HEK293 (cell line): Measurements from ENCODE around the gene PIK3R4.

Source experiments
- AEBP2 ChIP-seq: fragments of 450-650 bp; formaldehyde crosslinking; IDR thresholded peaks from 2 replicates; pipeline ENCODE4 v1.5.1; 2016; ENCODE audit warnings: missing biosample characterization, missing genetic modification characterization, borderline replicate concordance
- BCL11B ChIP-seq: fragments of 450-650 bp; formaldehyde crosslinking; IDR thresholded peaks from 2 replicates; pipeline ENCODE4 v1.5.1; 2016; ENCODE audit warnings: low read depth, missing biosample characterization, missing genetic modification characterization
- HOXA7 ChIP-seq: sonication (generic); formaldehyde crosslinking; IDR thresholded peaks from 2 replicates; pipeline ENCODE4 v1.8.1; 2022; ENCODE audit warnings: missing genetic modification reagents, borderline replicate concordance
- KLF7 ChIP-seq: fragments of 450-650 bp; formaldehyde crosslinking; IDR thresholded peaks from 2 replicates; pipeline ENCODE4 v1.5.1; 2016; ENCODE audit warnings: missing biosample characterization, missing genetic modification characterization, borderline replicate concordance
- KLF8 ChIP-seq: fragments of 450-650 bp; formaldehyde crosslinking; IDR thresholded peaks from 2 replicates; pipeline ENCODE4 v1.5.1; 2016; ENCODE audit warnings: missing biosample characterization, missing genetic modification characterization
- MEIS1 ChIP-seq: sonication (generic); formaldehyde crosslinking; IDR thresholded peaks from 2 replicates; pipeline ENCODE4 v1.8.1; 2022; ENCODE audit warnings: missing genetic modification reagents, mild to moderate bottlenecking, borderline replicate concordance
- ZBTB17 ChIP-seq: fragments of 450-650 bp; formaldehyde crosslinking; IDR thresholded peaks from 2 replicates; pipeline ENCODE4 v1.5.1; 2016; ENCODE audit warnings: missing biosample characterization, missing genetic modification characterization
- ZBTB21 ChIP-seq: fragments of 450-650 bp; formaldehyde crosslinking; IDR thresholded peaks from 2 replicates; pipeline ENCODE4 v1.5.1; 2017; ENCODE audit warnings: missing biosample characterization, missing genetic modification characterization
- ZBTB49 ChIP-seq: fragments of 450-650 bp; formaldehyde crosslinking; IDR thresholded peaks from 2 replicates; pipeline ENCODE4 v1.5.1; 2016; ENCODE audit warnings: missing biosample characterization, missing genetic modification characterization, low read depth
- ZBTB8A ChIP-seq: fragments of 450-650 bp; formaldehyde crosslinking; IDR thresholded peaks from 2 replicates; pipeline ENCODE4 v1.5.1; 2016; ENCODE audit warnings: missing biosample characterization, missing genetic modification characterization
- ZFP69B ChIP-seq: fragments of 450-650 bp; formaldehyde crosslinking; IDR thresholded peaks from 2 replicates; pipeline ENCODE4 v1.5.1; 2016; ENCODE audit warnings: missing biosample characterization, missing genetic modification characterization
- ZIC2 ChIP-seq: fragments of 450-650 bp; formaldehyde crosslinking; IDR thresholded peaks from 2 replicates; pipeline ENCODE4 v1.5.1; 2016; ENCODE audit warnings: missing biosample characterization, missing genetic modification characterization
- ZNF138 ChIP-seq: fragments of 450-650 bp; formaldehyde crosslinking; IDR thresholded peaks from 2 replicates; pipeline ENCODE4 v1.5.1; 2016; ENCODE audit warnings: missing biosample characterization, missing genetic modification characterization, borderline replicate concordance
- ZNF148 ChIP-seq: fragments of 450-650 bp; formaldehyde crosslinking; IDR thresholded peaks from 2 replicates; pipeline ENCODE4 v1.5.0; 2017; ENCODE audit warnings: missing biosample characterization, missing genetic modification characterization, borderline replicate concordance
- ZNF214 ChIP-seq: fragments of 450-650 bp; formaldehyde crosslinking; IDR thresholded peaks from 2 replicates; pipeline ENCODE4 v1.5.1; 2017; ENCODE audit warnings: missing biosample characterization, mild to moderate bottlenecking, missing genetic modification characterization, borderline replicate concordance
- ZNF23 ChIP-seq: fragments of 450-650 bp; formaldehyde crosslinking; IDR thresholded peaks from 2 replicates; pipeline ENCODE4 v1.5.1; 2016; ENCODE audit warnings: missing biosample characterization, missing genetic modification characterization, borderline replicate concordance
- ZNF266 ChIP-seq: fragments of 450-650 bp; formaldehyde crosslinking; IDR thresholded peaks from 2 replicates; pipeline ENCODE4 v1.5.1; 2016; ENCODE audit warnings: missing biosample characterization, missing genetic modification characterization, low read depth
- ZNF280D ChIP-seq: fragments of 450-650 bp; formaldehyde crosslinking; IDR thresholded peaks from 2 replicates; pipeline ENCODE4 v1.5.1; 2016; ENCODE audit warnings: missing biosample characterization, missing genetic modification characterization
- ZNF513 ChIP-seq: fragments of 450-650 bp; IDR thresholded peaks from 2 replicates; pipeline ENCODE4 v1.5.1; 2018; ENCODE audit warnings: missing biosample characterization, missing genetic modification characterization
- ZNF549 ChIP-seq: fragments of 450-650 bp; IDR thresholded peaks from 2 replicates; pipeline ENCODE4 v1.5.1; 2018; ENCODE audit warnings: missing biosample characterization, missing genetic modification characterization, mild to moderate bottlenecking, inconsistent platforms, moderate library complexity
- ZNF596 ChIP-seq: fragments of 450-650 bp; IDR thresholded peaks from 2 replicates; pipeline ENCODE4 v1.5.0; 2018; ENCODE audit warnings: missing biosample characterization, mild to moderate bottlenecking, missing genetic modification characterization, moderate library complexity
- ZNF660 ChIP-seq: fragments of 450-650 bp; IDR thresholded peaks from 2 replicates; pipeline ENCODE4 v1.5.1; 2018; ENCODE audit warnings: missing biosample characterization, mild to moderate bottlenecking, missing genetic modification characterization
- ZNF707 ChIP-seq: fragments of 450-650 bp; formaldehyde crosslinking; IDR thresholded peaks from 2 replicates; pipeline ENCODE4 v1.5.1; 2016; ENCODE audit warnings: missing biosample characterization, missing genetic modification characterization
- ZSCAN18 ChIP-seq: fragments of 450-650 bp; formaldehyde crosslinking; IDR thresholded peaks from 2 replicates; pipeline ENCODE4 v1.5.1; 2016; ENCODE audit warnings: missing biosample characterization, missing genetic modification characterization

Gene PIK3R4

GRCh38 chr3:130658678-130659077, 88.0 kb downstream of the PIK3R4 start (continued):
- TF ChIP-seq ZNF707 (no peak), ZNF214 (tag by site-specific recombination) (no peak), ZBTB21 (tag by site-specific recombination) (0 out of 2 replicates have a peak, but pooled peaks have one; percentile 16), ZNF266 (tag by site-specific recombination) (no peak), ZNF280D (tag by site-specific recombination) (no peak), BCL11B (tag by site-specific recombination) (no peak), HOXA7 (CRISPR knock-in tag) (no peak), MEIS1 (CRISPR knock-in tag) (no peak), ZNF513 (tag by site-specific recombination) (no peak), ZBTB17 (tag by site-specific recombination) (0 out of 2 replicates have a peak, but pooled peaks have one; percentile 17), ZNF23 (tag by site-specific recombination) (no peak), AEBP2 (no peak), KLF8 (tag by site-specific recombination) (no peak), ZBTB8A (tag by site-specific recombination) (no peak), KLF7 (tag by site-specific recombination) (no peak), ZNF138 (tag by site-specific recombination) (no peak), ZSCAN18 (no peak), ZFP69B (tag by site-specific recombination) (peak; percentile 93), ZNF148 (no peak), ZIC2 (tag by site-specific recombination) (peak; percentile 68), ZNF660 (tag by site-specific recombination) (peak; percentile 49), ZBTB49 (tag by site-specific recombination) (no peak), ZNF596 (tag by site-specific recombination) (peak; percentile 81), ZNF549 (no peak)
